ENCODE results near the gene PADI1.

PADI1 gene

DNA sequence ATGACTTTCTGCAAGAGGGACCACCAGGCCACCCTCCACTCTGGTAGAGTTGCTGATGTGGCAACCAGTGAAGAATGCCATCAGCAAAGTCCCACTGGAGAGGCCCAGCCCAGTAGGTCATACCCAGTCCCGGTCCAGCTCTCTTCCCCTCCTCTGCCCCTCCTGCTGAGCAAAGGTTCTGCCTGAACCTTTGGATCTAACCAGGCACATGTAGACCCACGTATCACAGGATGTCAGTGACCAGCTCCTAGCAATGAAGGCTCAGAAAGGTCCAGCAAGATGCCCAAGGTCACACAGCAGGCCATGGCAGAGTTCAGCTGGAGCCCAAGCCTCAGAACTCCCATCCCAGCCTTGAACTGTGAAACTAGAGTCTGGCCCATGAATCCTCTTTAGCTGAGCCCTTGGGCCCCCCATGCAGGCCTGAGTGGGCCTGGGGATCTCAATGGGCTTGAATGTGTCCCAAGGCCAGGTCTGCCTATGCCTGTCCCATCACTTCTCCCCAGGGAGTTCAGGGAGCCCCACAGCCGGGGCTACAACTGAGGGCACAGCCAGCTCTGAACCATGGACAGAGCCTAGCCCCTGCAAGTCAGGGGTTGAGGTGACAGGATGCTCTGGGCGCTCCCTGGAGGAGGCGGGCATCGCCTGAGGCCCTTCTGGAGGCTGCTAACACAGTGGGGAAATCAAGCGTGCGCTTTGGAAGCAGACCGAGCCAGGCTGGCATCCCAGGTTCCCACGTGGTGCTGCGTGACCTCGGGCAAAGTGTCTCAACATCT is 21.4 kb upstream of the PADI1 start:
- no peak for DNase-seq

DNA sequence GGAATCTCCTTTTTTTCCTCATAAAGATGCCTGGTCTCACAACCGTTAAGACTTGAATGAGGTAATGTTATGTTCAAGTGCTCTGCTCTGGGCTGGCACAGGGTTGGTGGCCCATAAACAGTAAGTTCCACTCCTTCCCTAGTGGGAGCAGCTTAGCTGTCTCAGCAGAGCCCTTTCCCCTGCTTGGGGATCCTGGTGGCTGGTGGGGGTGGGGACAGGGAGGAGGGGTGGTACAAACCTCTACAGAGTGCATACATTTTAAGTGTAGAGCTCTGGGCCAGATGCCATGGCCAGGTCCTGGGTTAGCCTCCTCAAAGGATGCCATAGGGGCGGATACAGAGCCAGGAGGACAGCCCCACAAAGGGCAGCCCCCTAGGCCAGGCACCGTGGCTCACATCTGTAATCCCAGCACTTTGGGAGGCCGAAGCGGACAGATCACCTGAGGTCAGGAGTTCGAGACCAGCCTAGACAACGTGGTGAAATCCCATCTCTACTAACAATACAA is 20.7 kb upstream of the PADI1 start:
- no peak for DNase-seq

DNA sequence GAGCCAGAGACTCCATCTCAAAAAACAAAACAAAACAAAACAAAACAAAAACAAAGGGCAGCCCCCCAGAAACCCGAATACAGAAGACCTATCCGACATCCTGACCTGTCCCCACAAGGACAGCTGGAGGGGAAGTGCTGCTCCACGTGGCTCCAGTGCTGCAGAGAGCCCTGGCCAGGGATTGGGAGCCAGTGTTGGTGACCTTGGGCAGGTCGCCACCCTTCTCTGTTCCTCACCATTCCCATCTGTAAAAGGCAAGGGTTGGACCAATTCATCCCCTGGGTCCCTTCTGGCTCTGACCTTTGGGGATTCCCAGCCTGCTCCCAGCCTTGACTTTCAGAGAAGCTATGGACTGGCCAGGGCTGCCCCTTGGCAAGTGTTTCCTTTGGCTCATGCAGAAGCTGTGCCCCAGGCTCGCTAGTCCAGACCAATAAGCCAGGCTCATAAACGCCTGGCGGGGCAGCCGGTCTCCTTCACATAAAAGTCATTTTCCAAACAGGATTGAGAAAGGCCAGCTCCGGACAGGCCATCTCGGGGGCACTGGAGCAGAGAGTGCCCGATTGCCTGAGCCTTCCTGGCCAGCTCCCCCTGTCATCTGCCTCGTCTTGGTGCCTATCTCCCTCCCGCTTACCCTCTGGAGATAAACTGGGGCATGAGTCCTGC is 20.0 kb upstream of the PADI1 start:
- DNase-seq, result no peak

DNA sequence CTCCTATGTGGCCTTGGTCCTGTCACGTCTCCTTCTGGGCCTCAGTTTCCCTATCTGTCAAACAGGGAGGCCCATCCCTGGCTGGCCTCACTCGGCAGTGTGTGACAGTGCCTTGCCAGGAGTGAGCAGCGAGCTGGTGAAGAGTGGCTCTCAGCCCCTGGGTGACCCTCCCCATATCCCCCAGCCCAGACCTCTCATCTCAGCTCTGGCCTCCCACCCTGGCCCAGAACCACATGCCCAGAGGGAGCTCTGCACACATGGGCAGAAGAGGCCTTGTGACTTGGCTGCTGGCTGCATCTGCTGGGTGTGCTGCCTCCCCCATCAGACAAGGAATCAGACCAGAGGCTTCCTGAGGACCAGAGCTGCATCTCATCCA is 19.5 kb upstream of the PADI1 start:
- DNase-seq, result no peak

DNA sequence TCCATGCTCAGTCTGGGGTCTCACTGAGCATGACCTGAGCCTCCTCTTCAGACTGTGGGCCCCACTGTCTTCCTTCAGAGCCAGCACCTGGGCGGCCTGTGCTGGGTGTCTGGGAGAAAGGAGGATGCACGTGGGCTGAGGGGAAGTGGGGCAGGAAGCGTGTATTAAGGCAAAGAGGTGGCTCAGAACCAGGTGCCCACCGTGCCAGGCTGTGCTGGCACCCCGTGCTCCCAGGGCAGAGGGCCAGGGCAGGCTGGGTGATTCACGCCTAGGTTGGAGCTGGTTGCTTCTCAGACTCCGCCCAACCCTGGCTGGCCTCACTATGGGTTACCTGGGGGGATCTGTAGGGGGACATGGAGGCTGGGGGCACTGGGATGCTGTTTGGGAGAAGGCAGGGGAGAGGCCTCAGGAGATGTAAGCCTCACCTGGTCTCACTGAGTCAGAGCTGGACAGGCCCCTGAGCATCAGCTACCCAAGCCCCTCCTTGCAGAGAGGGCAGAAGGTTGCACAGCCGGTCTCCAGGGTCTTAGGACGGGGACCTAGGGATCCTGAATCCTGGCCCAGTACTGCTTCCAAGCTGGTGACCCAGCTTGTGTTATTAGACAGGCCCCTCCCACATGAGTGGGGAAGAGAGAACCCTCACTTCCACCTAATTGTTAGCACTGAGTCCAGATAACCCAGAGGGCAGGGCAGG is 18.6 kb upstream of the PADI1 start:
- DNase-seq, result no peak

DNA sequence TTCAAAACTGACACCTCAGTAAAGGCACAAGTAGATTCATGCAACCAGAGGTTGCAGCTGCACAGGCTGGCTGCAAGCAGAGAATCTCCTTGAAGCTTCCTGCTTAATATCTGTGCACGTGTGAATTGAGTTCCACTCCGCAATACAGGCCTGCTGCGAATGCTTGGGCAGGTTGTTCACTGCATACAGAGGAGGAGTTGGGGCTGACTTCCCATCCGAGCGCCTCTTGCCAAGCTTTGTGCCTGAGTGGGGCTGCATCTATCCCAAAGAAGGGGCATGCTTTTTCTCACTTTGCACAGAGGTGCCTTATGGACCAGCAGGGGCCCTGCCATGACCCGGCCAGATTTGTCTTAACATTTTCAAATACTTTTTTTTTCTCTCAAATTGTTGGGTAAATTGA is 17.9 kb upstream of the PADI1 start:
- DNase-seq, result no peak

DNA sequence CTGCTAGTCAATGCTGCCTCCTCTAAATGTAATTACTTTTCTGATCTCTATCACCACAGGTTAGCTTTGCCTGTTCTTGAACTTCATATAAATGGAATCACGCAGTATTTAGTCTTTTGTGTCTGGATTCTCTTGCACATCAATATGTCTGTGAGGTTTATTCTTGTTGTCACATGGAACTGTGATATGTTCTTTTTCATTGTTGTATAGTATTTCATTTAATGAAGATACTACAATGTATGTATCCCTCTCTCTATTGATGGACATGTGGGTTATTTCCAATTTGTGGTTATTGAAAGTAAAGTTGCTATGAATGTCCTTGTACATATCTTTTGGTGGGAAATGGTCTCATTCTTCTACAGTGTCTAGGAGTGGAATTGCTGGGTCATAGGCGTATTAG is 16.7 kb upstream of the PADI1 start:
- DNase-seq, result no peak

DNA sequence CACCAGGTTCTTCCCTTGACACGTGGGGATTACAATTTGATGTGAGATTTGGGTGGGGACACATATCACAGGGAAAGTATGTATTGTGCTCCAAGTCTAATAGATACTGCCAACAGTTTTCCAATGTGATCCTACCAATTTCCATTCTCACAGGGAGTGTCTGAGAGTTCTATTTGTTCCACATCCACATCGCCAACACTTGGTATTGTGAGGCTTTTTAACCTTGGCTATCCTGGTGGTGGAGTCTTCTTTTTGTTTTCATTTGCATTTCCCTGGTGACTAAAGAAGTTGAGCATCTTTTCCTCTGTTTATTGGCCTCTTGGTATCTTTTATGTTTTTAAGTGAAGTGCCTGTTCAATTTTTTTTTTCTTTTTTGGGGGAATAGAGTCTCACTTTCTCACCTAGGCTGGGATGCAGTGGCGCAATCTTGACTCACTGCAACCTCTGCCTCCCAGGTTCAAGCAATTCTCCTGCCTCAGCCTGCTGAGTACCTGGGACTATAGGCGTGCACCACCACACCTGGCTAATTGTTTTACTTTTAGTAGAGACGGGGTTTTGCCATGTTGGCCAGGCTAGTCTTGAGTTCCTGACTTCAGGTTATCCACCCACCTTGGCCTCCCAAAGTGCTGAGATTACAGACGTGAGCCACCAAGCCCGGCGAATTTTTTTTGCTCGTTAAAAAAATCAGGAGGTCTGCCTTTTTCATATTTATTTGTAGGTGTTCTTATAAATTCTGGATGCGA is 15.9 kb upstream of the PADI1 start:
- DNase-seq, result no peak

DNA sequence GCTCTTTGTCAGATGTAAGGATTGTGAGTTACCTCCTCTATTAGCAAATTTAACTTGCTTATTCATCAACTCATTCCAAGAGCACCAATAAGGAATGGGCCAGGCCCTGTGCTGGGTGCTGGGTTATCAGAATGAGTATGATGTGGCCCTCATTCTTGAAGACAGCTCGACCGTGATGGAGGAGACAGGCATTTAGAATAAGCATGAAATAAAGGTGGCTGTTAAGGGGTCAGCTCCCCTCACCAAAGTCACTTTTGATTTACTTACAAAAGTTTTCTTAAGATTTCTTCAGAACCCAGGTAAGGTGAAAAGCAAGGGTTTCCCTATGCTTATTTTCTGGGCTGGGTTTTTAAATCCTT is 15.3 kb upstream of the PADI1 start:
- DNase-seq, result no peak

DNA sequence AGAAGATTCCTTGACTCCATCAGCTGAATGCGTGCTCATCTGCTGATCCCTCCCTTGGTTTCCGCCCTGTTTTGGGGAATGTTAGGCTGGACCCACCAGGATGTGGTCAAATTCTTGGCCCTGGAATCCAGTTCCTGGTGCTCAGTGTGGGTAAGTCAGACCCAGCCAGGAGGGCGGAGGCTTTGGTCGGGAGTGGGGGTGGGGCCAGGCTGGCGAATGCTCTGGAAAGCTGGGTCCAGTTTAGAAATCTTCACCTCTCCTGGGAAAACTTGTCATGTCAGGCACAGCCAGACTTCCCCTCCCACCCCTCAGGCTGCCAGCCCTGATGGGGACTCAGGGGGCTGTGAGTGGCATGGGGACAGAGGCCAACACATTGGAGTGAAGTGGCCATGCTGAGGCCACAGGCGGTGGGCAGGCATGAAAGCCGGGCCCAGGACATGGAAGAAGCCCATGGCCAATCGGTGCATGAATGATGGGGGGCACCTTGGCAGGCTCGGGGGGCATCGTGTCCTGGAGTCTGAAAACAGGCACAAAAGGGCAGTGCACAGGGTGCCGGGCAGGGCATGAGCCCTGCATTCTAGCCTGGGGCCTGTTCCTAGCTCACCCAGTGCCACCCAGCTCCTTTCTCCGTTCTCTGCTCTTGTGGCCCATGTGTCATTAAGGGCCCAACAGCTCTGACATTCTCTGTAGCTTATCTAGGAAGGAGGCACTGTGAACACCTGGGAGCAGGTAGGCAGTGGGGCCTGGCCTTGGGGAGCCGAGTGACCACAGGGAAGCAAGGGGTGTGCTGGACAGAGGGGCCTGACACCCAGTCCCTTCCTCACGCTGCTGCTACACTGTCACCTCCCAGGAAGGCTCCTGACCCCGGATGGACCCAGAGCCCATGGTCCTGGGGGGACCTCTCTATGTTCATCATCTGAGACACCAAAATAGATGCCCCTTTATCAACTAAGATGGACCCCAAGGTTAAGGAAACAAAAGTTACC is 14.6 kb upstream of the PADI1 start:
- no peak for DNase-seq

DNA sequence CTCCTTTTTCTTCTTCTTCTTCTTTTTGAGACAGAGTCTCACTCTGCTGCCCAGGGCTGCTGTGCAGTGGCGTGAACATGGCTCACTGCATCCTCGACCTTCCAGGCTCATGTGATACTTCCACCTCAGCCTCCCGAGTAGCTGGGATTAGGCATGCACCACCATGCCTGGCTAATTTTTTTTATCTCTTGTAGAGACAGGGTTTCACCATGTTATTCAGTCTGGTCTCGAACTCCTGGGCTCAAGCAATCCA is 13.0 kb upstream of the PADI1 start:
- DNase-seq, result no peak

DNA sequence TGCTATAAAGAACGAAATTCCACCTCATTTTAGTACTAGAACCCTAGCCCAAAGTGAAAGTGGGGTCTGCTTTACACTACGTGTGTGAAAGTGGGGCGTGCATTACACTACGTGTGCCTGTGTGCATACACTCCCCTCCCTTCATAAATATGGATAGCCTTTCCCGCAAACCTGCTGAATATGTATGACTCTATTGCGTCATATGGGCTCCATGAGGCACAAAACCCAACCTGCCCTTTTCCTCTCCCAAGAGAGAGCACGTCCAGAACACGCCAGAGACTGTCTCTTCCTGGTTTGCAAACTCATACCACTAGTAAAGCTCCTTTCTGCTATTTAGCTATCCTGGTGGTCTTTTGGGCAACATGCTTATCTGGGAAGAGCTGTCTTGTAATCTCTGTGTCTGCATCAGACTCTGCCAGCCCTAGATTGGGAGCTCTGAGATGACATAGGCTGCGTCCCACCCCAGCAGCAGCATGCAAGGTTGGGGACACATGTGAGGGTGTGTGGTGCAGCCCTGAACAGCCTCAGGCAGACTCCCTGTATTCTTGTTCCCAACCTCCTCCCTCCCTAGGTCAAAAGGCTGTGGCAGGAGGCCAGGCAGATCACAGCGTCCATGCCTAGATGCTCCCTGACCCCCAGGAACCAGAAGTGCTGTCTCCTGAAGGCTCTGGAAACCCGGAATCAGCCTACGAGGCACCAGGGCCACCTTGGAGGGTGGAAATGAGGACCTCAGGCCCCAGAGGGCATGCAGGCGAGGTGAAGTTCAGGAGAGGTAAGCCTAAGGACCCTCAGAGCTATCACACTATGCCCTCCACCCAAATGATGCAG is 12.3 kb upstream of the PADI1 start:
- DNase-seq, result no peak

DNA sequence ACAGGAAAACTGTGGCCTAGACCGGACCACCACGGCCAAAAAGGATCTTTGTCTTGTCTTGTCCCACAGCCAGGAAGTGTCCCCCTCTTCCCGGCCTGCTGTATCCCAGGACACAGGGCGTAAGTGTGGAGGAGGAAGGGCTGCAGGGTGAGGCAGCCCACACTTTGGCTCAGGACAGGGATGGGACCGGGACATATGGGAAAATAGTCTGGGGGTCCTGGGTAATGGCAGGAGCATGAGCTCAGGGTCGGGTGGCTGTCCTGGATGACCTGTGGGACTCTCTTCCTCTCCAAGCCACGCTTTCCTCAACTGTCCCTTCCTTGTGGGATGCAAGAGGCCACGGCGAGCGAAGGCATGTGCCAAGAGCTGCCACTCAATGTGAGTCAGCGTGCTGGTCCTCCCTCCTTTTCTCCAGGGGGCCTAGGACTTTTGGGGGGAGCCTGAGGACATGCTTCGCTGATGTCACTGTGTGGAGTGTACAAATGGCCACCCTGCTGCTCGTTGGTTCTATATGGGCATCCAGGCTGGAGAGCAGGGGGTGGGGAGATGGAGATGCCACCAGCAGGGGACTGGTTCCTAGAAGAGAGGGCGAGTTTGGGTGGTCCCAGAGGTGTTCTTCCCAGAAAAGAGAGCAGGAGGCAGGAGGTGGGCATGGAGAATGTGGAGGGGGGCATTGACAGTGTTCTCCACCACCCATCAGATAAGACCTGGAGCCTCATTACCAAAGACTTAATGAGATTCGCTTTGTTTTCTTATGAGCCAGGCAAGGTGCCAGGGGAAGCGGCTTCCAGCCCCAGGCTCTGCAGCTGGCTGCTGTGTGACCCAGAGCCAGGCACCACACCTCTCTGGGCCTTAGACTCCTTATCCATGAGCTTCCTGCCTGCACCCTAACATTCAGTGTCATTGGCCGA is 11.5 kb upstream of the PADI1 start:
- no peak for DNase-seq

DNA sequence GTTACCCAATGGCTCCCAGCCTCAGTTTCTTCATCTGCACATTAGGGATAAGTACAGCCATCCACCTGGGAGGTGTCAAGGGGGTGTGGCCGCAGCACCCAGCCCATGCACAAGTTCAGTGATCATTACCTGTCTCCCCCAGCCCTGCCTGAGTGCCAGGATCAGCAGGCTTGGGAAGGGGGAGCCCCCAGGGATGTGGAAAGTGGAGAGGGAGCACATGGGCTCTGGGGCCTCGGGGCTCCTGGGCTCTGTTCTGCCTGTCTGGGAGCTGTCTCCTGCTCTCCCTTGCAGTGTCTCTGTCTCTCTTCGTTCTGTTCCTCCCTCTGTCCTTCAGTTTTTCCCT is 10.8 kb upstream of the PADI1 start:
- DNase-seq, result no peak

DNA sequence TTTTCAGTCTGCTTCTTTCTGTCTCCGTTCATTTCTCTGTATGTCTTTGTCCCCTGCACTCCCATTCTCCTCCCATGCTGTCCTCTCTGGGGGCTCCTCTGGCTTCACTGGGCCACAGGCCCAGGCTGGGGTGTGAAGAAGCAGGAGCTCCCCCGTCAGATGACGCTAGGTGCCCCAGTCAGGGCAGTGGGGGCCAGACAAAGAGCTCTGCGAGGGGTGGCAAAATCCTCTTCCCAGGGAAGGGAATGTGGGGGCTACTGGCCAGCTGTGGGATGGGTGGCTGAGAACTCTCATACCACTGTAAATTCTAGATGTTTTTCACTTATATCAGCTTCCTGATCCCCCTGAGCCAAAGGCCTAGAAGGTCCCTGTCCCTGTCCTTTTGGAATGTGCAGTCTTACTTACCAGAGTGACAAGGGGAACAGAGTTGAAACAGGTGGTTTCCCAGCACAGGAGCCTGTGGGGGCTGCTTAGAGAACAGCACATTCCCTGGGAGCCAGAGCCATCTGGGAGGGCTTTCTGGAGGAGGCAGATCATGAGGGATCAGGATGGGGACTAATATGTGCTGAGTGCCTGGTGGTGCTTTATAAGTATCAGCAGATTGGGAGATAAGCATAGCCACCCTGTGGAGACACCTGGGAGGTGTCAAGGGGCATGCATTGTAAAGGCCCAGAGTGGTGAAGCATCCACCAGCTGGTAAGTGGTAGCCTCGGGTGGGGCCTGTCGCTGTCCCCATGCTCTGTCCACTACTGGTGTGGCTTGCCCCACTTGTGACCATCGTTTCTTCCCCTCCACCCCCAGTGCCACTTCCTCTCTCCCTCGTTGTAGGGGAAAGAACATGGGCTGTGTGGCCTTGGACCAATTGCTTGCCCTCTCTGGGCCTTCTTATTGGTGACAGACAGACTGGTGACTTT is 10.1 kb upstream of the PADI1 start:
- DNase-seq, result no peak

DNA sequence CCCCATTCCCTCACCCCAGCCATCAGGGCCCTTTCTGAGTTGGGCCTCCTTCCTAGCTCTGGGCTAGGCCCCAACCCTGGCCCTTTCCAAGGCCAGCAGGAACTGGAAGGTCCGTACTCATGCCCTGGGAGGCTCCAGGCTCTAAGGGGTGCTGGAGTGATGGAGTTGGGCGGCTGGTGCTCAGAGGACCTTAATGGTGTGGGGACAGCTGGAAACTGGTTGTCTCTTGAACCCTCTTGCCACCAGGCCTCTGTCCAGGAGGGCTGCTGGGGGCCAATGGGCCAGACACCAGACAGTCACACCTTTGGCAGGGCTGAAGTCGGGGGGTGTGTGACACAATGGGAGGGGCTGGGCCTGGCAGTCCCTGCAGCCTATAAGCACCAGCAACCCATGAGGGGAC is 9.2 kb upstream of the PADI1 start:
- DNase-seq, result no peak

DNA sequence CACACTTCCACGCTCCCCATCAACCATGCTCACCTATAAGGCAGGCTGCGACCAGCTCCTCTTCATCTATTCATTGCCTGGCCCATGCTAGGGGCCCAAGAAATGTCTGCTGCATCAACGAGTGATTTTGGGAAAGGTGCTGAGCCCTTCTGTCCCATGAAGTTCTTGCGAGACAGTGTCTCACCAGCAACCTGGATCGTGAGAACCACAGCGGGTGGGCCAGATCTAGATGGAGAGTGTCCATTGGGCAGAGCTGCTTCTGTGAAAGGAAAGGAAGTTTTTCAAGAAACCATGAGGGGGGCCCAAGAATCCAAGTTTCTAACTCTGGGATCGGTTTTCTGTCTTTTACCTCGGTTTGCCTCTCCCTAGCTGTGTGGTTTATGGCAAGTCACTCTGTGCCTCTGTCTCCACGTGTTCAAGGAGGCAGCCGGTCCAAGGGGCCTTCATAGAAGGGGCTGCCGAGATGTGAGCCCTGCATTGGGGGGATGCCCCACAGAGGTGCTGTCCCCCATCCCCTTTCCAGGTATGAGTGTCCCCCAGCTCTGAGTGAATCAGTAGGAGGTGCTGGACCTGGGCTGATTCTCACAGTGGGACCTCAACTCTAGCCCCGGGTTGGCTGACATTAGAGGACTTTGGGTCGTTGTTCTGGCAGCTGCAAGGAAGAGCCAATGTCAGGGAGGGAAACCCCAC is 8.3 kb upstream of the PADI1 start:
- no peak for DNase-seq

DNA sequence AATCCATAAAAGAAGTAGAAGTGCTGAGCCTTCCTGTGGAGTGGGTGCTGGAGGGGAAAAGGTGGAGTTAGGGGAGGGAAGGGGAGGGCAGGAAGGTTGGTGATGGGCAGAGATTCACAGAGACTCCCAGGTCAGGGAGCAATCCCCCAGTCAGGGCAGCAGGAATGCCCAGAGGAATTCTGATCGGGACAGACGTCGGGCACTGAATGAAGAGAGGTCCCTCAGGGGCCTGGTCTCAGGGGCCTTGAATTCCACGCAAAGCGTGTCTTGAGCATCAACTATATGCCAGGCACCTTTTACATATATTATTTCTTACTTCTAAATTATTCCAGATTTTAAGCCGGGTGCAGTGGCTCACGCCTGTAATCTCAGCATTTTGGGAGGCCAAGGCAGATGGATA is 7.2 kb upstream of the PADI1 start:
- DNase-seq, result no peak

All from T-helper 9 cell (primary cell).